ENCODE data around the gene CLDN9.
A peak's percentile ranks its signal among the peaks of the same experiment; 100 is the strongest.

Gene CLDN9

GRCh38 chr16:3004319-3004718, 8.4 kb upstream of the CLDN9 start:
- H3K4me3 ChIP-seq (ENCODE audit: control insufficient read depth, low read depth, low read length): no peak overlapping the region
- no peak for DNase-seq (ENCODE audit: low read depth)
- no peak for TF ChIP-seq CTCF (IDR thresholded peaks at IDR 0.05; ENCODE audit: control insufficient read depth, insufficient read depth, low read depth, low read length, missing control alignments)

GRCh38 chr16:3004781-3005284, 7.9 kb upstream of the CLDN9 start:
- DNase-seq (ENCODE audit: low read depth): no peak
- TF ChIP-seq CTCF (IDR thresholded peaks at IDR 0.05; ENCODE audit: control insufficient read depth, insufficient read depth, low read depth, low read length, missing control alignments): no peak
- peak overlapping the region; percentile 5; the same call in 1 of the 2 replicates for H3K4me3 ChIP-seq (ENCODE audit: control insufficient read depth, low read depth, low read length)

GRCh38 chr16:3007059-3007956, 5.4 kb upstream of the CLDN9 start:
- no peak for TF ChIP-seq CTCF (IDR thresholded peaks at IDR 0.05; ENCODE audit: control insufficient read depth, insufficient read depth, low read depth, low read length, missing control alignments)
- no peak for DNase-seq (ENCODE audit: low read depth)
- no peak overlapping the region for H3K4me3 ChIP-seq (ENCODE audit: control insufficient read depth, low read depth, low read length)

- DNase-seq (ENCODE audit: low read depth): no peak
- TF ChIP-seq CTCF (IDR thresholded peaks at IDR 0.05; ENCODE audit: control insufficient read depth, insufficient read depth, low read depth, low read length, missing control alignments): no peak
- H3K4me3 ChIP-seq (ENCODE audit: control insufficient read depth, low read depth, low read length): no peak overlapping the region
Measured at GRCh38 chr16:3007957-3008689, 4.6 kb upstream of the CLDN9 start.

- H3K4me3 ChIP-seq (ENCODE audit: control insufficient read depth, low read depth, low read length): no peak overlapping the region
- TF ChIP-seq CTCF (IDR thresholded peaks at IDR 0.05; ENCODE audit: control insufficient read depth, insufficient read depth, low read depth, low read length, missing control alignments): no peak
- DNase-seq (ENCODE audit: low read depth): no peak
Measured at GRCh38 chr16:3008690-3009037, 4.1 kb upstream of the CLDN9 start.

- no peak for TF ChIP-seq CTCF (IDR thresholded peaks at IDR 0.05; ENCODE audit: control insufficient read depth, insufficient read depth, low read depth, low read length, missing control alignments)
- H3K4me3 ChIP-seq (ENCODE audit: control insufficient read depth, low read depth, low read length): no peak overlapping the region
- no peak for DNase-seq (ENCODE audit: low read depth)
Measured at GRCh38 chr16:3009568-3010390, 2.9 kb upstream of the CLDN9 start.

All from AG09309 (cell line).